T-cell (primary cell): ENCODE data around the gene TMEM132C. TPM values are rescaled to one million over a fixed set of nuclear protein-coding genes. Genes with fewer than 3 reads are reported as not detected.
"Not testable (repeated sequence)": the region's sequence is repeated elsewhere in the genome, so short reads cannot be mapped to it uniquely, and the experiment has no call there.

ENCODE experiments used
- ATAC-seq, 4 experiments: fragments of 200-7000 bp in 3 of 4; fragments of 150-1000 bp in 1 of 4; cut with Tn5 transposase; replicated peaks in 1 of 4; 1 replicate in 3 of 4; 2 replicates in 1 of 4; pipeline ENCODE4 v1.10.0; 2021; ENCODE audit warnings: moderate library complexity in 3 of 4, mild to moderate bottlenecking in 2 of 4, moderate number of reproducible peaks in 1 of 4
- CTCF ChIA-PET, 2 donors: fragments of 300-600 bp; sonication (Branson Sonifier 250); formaldehyde crosslinking; loops; one replicate each; lab custom pipeline; 2022; ENCODE audit warnings: antibody characterized with exemption in 2 of 2; lab: Charles Lee
- POLR2A ChIA-PET, 2 donors: fragments of 300-600 bp; sonication (Branson Sonifier 250); formaldehyde crosslinking; loops; one replicate each; lab custom pipeline; 2022; ENCODE audit warnings: antibody characterized with exemption in 2 of 2; lab: Charles Lee
- DNase-seq, 35 experiments: peaks; one replicate each; pipeline versions ENCODE4 v3.0.0 to v3.0.0-alpha.2; 2013 to 2023
- H3K27ac ChIP-seq: one replicate; pipeline ENCODE4 v1.5.1; 2013; ENCODE audit warnings: low read length
- H3K27me3 ChIP-seq, 2 experiments: replicated peaks in 1 of 2; 1 replicate in 1 of 2; 2 replicates in 1 of 2; pipeline versions ENCODE4 v1.6.1 to v1.7.0; 2013; ENCODE audit warnings: low read length in 1 of 2, mixed read lengths in 1 of 2; ENCODE audit not compliant: control insufficient read depth in 2 of 2, insufficient read depth in 2 of 2; ENCODE audit errors: extremely low read depth in 1 of 2
- H3K36me3 ChIP-seq, 2 donors: 1 replicate in 1 of 2; 2 replicates in 1 of 2; pipeline versions ENCODE4 v1.6.1 to v1.7.0; 2013; ENCODE audit warnings: low read length in 1 of 2; ENCODE audit not compliant: control insufficient read depth in 2 of 2, insufficient read depth in 1 of 2; ENCODE audit errors: extremely low read depth in 1 of 2
- H3K4me1 ChIP-seq, 2 experiments: 1 replicate in 1 of 2; 2 replicates in 1 of 2; pipeline versions ENCODE4 v1.6.1 to v1.7.0; 2013; ENCODE audit warnings: low read length in 2 of 2, mixed read lengths in 1 of 2; ENCODE audit not compliant: insufficient read depth in 2 of 2, control insufficient read depth in 1 of 2; ENCODE audit errors: extremely low read depth in 1 of 2
- H3K4me3 ChIP-seq, 2 donors: 1 replicate in 1 of 2; 2 replicates in 1 of 2; pipeline versions ENCODE4 v1.5.1 to v1.7.0; 2013; ENCODE audit warnings: mild to moderate bottlenecking in 2 of 2, low read length in 1 of 2, moderate library complexity in 1 of 2; ENCODE audit not compliant: control insufficient read depth in 1 of 2; ENCODE audit errors: extremely low read depth in 1 of 2
- H3K9me3 ChIP-seq: 2 replicates; pipeline ENCODE4 v1.7.0; 2013
- H3K27ac Mint-ChIP-seq, 2 donors: one replicate each; pipeline ENCODE4 v1.8.0; 2020 to 2021; ENCODE audit warnings: mild to moderate bottlenecking in 2 of 2, mixed read lengths in 2 of 2
- H3K27me3 Mint-ChIP-seq, 2 donors: one replicate each; pipeline ENCODE4 v1.8.0; 2021 to 2022; ENCODE audit warnings: mixed read lengths in 2 of 2
- H3K36me3 Mint-ChIP-seq: one replicate; pipeline ENCODE4 v1.8.0; 2021; ENCODE audit warnings: mixed read lengths
- H3K4me1 Mint-ChIP-seq, 3 donors: one replicate each; pipeline ENCODE4 v1.8.0; 2020 to 2022; ENCODE audit warnings: mixed read lengths in 3 of 3, mild to moderate bottlenecking in 1 of 3
- H3K4me3 Mint-ChIP-seq, 3 donors: one replicate each; pipeline ENCODE4 v1.8.0; 2020 to 2022; ENCODE audit warnings: mild to moderate bottlenecking in 3 of 3, mixed read lengths in 3 of 3, moderate library complexity in 3 of 3
- H3K9me3 Mint-ChIP-seq, 3 donors: one replicate each; pipeline ENCODE4 v1.8.0; 2020 to 2022; ENCODE audit warnings: mixed read lengths in 3 of 3
- WGBS: methylation state at CpG from one replicate; pipeline ENCODE4 v1.1.5; 2013; ENCODE audit warnings: missing lambda C conversion rate; ENCODE audit not compliant: insufficient coverage; 5-methylcytosine and 5-hydroxymethylcytosine counted together
- total RNA-seq, 35 experiments: library from RNA in 6 of 35; stranded (reverse) in 6 of 35; fragments of 120-200 nt in 1 of 35; gene quantifications; one replicate each; pipeline versions ENCODE4 v1.2.1 to v1.2.4 and lab custom pipeline; 2013 to 2026

TMEM132C gene
- total RNA-seq, 5 donors from 2014 or later (not counting 1 experiment from before 2014, with no cell fraction given) = 0.07 TPM; not detected in 4

DNA sequence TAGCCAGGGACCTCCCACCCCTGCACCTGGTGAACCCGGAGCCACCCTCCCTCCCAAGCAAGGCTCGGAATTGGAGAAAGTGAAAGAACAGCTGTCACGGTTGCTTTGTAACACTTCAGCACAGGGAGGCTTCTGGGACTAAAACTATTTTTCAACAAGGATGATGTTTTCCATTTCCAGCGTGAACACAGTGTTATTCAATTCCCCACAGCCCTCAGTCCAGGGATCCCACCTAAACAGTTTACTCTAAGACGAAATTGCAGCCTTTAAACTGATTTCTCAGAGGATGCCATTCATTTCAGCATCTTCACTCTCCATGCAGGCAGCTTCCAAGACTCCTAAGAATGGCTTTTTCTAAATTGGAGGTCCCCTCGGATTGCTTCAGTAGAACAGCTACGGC is 327.6 kb downstream of the TMEM132C start:
- Mint-ChIP-seq H3K36me3 (no peaks in the 10 kb centered on the region), H3K27me3 (no peaks in the 10 kb centered on the region), H3K9me3 (peaks cover 0 to 3% (median 3%) of the 10 kb centered on the region in 3 donors), H3K4me1 (no peaks in the 10 kb centered on the region), H3K27ac (no peak overlapping the region), H3K4me3 (no peak overlapping the region)
- Histone ChIP-seq H3K9me3 (no peaks in the 10 kb centered on the region), H3K27me3 (peaks cover 0 to 12% of the 10 kb centered on the region in 2 experiments), H3K27ac (no peak overlapping the region), H3K4me1 (no peaks in the 10 kb centered on the region), H3K4me3 (no peak overlapping the region), H3K36me3 (no peaks in the 10 kb centered on the region)
- DNase-seq = no peak
- ATAC-seq = no peak
- ChIA-PET POLR2A (no interaction called here), CTCF (no interaction called here)
- WGBS = 53% methylated on average over 7 of the region's 7 CpGs

DNA sequence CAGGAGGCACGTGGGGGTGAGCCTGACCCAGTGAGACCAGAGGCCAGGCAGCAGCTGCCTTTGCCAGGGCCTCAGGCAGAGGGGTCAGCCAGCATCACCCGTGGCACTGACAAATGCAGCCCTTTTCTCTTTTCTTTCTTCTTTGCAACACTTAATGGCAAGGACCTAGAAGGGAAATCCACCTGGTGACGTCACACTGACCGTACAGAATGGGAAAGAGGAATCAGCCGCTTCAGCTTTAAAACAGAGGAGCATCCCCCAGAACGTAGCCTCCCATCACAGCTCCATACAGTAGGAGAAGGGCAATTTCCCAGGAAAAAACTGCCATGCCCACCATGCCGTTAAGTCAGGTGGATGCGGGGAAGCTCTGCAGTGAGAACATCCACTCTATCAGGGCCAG is 328.6 kb downstream of the TMEM132C start:
- 74% methylated on average over 3 of the region's 8 CpGs for WGBS
- Mint-ChIP-seq H3K4me3 (no peak overlapping the region), H3K27ac (no peak overlapping the region), H3K36me3 (no peaks in the 10 kb centered on the region), H3K9me3 (peaks cover 0 to 3% (median 3%) of the 10 kb centered on the region in 3 donors), H3K4me1 (no peaks in the 10 kb centered on the region), H3K27me3 (no peaks in the 10 kb centered on the region)
- Histone ChIP-seq H3K27me3 (peaks cover 0 to 12% of the 10 kb centered on the region in 2 experiments), H3K4me1 (no peaks in the 10 kb centered on the region), H3K4me3 (no peak overlapping the region), H3K9me3 (no peaks in the 10 kb centered on the region), H3K36me3 (no peaks in the 10 kb centered on the region), H3K27ac (no peak overlapping the region)
- ATAC-seq (no peak), DNase-seq (no peak)
- CTCF ChIA-PET = no interaction called here
- POLR2A ChIA-PET = no interaction called here

DNA sequence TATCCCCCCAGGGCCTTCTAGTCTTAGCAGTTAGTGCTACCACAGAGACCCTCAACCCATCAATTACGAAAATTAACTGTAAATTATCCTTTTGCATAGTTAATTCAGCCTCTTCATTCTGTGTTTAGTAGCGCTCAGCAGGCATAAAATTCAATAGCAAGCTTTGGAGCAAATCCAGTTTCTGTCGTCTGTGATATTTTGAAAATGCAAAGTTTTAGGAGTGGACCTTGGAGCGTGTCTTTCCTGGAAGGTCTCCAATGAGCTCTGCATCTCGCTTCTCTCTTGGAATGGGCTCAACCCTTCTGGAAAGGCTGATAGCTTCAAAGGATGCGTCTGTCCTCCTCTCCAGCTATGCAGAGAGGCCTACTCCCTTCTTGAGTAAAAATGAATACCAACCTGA is 333.9 kb downstream of the TMEM132C start:
- H3K36me3 Mint-ChIP-seq = no peaks in the 10 kb centered on the region
- H3K9me3 Mint-ChIP-seq = peaks cover 0 to 3% (median 3%) of the 10 kb centered on the region in 3 donors
- Histone ChIP-seq H3K4me1 (no peaks in the 10 kb centered on the region), H3K36me3 (no peaks in the 10 kb centered on the region), H3K27me3 (peaks cover 0 to 4% of the 10 kb centered on the region in 2 experiments), H3K9me3 (no peaks in the 10 kb centered on the region), H3K27ac (no peak overlapping the region), H3K4me3 (no peak overlapping the region)
- DNase-seq = no peak
- ATAC-seq = no peak
- H3K4me3 Mint-ChIP-seq = no peak overlapping the region
- WGBS = 77% methylated on average over 4 of the region's 6 CpGs
- H3K27me3 Mint-ChIP-seq = no peaks in the 10 kb centered on the region
- no peak overlapping the region for H3K27ac Mint-ChIP-seq
- ChIA-PET CTCF (no interaction called here), POLR2A (no interaction called here)
- no peaks in the 10 kb centered on the region for H3K4me1 Mint-ChIP-seq

DNA sequence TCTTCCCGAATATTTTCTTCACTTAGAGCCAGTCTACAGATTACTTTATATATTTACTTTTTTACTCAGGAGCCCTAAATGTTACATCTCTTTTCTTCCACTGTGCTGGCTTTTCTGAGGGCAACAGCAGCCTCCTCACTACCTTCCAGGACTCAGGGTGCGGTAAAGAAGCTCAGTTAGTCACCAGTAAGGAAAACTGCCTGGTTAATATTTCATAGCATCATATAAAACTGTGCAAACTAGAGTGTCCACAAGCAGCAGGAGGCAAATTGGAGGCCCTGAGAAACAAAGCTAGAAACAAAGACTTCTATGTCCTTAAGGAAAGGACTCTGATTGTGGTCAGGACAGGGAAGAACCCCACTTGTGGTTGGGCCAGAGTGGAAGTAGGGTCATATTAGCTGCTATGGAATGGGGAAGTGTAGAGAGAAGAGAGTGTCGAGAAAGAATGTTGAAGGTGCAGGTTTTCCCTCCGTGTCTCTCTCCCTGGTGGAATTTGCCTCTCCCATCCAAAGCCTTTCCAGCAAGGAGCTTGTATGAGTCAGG is 336.7 kb downstream of the TMEM132C start:
- no peaks in the 10 kb centered on the region for H3K4me1 Mint-ChIP-seq
- WGBS = 71% methylated on average over 1 of the region's 4 CpGs
- Histone ChIP-seq H3K36me3 (no peaks in the 10 kb centered on the region), H3K9me3 (no peaks in the 10 kb centered on the region), H3K27me3 (no peaks in the 10 kb centered on the region), H3K27ac (no peak overlapping the region), H3K4me3 (no peak overlapping the region), H3K4me1 (no peaks in the 10 kb centered on the region)
- H3K36me3 Mint-ChIP-seq = no peaks in the 10 kb centered on the region
- DNase-seq (no peak), ATAC-seq (no peak)
- CTCF ChIA-PET = no interaction called here
- no peaks in the 10 kb centered on the region for H3K27me3 Mint-ChIP-seq
- POLR2A ChIA-PET = no interaction called here
- no peaks in the 10 kb centered on the region for H3K9me3 Mint-ChIP-seq
- no peak overlapping the region for H3K4me3 Mint-ChIP-seq
- no peak overlapping the region for H3K27ac Mint-ChIP-seq

DNA sequence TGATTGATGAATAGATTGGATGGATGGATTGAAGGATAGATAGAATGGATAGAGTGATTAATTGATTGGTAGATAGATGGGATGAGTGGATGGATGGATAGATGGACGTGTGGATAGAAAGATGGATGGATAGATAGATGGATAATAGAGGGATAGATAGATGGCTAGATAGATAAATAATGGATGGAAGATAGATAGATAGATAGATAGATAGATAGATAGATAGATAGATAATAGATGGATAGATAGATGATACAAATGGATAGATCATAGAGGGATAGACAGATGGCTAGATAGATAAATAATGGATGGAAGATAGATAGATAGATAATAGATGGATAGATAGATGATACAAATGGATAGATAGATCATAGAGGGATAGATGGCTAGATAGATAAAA is 337.2 kb downstream of the TMEM132C start:
- H3K27ac Mint-ChIP-seq, ATAC-seq, H3K36me3 Mint-ChIP-seq, H3K27me3 Mint-ChIP-seq, H3K9me3 ChIP-seq, H3K4me1 Mint-ChIP-seq, CTCF ChIA-PET, H3K4me1 ChIP-seq, H3K4me3 ChIP-seq, H3K36me3 ChIP-seq, H3K4me3 Mint-ChIP-seq, H3K27ac ChIP-seq, H3K27me3 ChIP-seq, H3K9me3 Mint-ChIP-seq, POLR2A ChIA-PET, DNase-seq: not testable (repeated sequence)
- 44% methylated on average over 1 of the region's 1 CpG for WGBS

- no peak for DNase-seq
- H3K36me3 ChIP-seq = no peaks in the 10 kb centered on the region
- CTCF ChIA-PET = no interaction called here
- Mint-ChIP-seq H3K27me3 (no peaks in the 10 kb centered on the region), H3K36me3 (no peaks in the 10 kb centered on the region), H3K27ac (no peak overlapping the region), H3K4me3 (no peak overlapping the region), H3K9me3 (no peaks in the 10 kb centered on the region), H3K4me1 (no peaks in the 10 kb centered on the region)
- 62% methylated on average over 3 of the region's 4 CpGs for WGBS
- no peaks in the 10 kb centered on the region for H3K4me1 ChIP-seq
- H3K4me3 ChIP-seq = no peak overlapping the region
- POLR2A ChIA-PET = no interaction called here
- no peaks in the 10 kb centered on the region for H3K9me3 ChIP-seq
- H3K27ac ChIP-seq = no peak overlapping the region
- H3K27me3 ChIP-seq = no peaks in the 10 kb centered on the region
- no peak for ATAC-seq
Measured at GRCh38 chr12:128606051-128606450, 339.1 kb downstream of the TMEM132C start.

DNA sequence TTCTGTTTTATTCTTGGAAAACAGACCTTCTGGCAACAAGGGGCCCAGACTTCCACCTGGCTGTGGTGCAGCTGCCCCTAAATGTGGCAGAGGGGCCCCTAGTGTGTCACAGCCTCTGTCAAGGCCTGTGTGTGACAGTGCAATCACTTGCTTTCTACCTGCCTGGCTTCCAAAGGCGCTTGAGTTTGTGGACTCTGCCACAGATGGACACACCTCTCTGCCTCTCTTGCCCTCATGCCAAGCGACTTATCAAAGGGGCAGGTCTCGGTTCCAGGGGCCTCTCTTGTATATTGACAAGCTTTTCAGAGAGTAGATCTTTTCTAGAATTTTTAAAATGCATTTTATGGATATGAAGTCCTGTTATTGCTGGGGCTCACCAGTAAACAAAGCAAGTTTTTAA is 339.6 kb downstream of the TMEM132C start:
- Histone ChIP-seq H3K4me1 (no peaks in the 10 kb centered on the region), H3K9me3 (no peaks in the 10 kb centered on the region), H3K27ac (no peak overlapping the region), H3K27me3 (peaks cover 0 to 2% of the 10 kb centered on the region in 2 experiments), H3K36me3 (no peaks in the 10 kb centered on the region), H3K4me3 (no peak overlapping the region)
- ATAC-seq (no peak), DNase-seq (no peak)
- Mint-ChIP-seq H3K27ac (no peak overlapping the region), H3K36me3 (no peaks in the 10 kb centered on the region), H3K4me1 (no peaks in the 10 kb centered on the region), H3K9me3 (no peaks in the 10 kb centered on the region), H3K4me3 (no peak overlapping the region), H3K27me3 (no peaks in the 10 kb centered on the region)
- ChIA-PET CTCF (no interaction called here), POLR2A (no interaction called here)
- no CpG with 5 or more reads among the region's 3 CpGs for WGBS
